ENCODE measurements around the gene CSPG5. TPM values are rescaled to one million over a fixed set of nuclear protein-coding genes. Genes with fewer than 3 reads are reported as not detected.

The CSPG5 gene
- total and polyA plus RNA-seq, 12 donors: 0.07 to 0.79 (median 0.28) TPM; not detected in 1

GRCh38 chr3:47565734-47566550 lies 12.7 kb downstream of the CSPG5 start:
- Histone ChIP-seq H3K36me3 (no peaks in the 10 kb centered on the region), H3K9me3 (no peaks in the 10 kb centered on the region), H3K4me3 (no peak overlapping the region), H3K27me3 (no peaks in the 10 kb centered on the region), H3K4me1 (no peaks in the 10 kb centered on the region), H3K27ac (no peak overlapping the region)
- WGBS, 2 donors: 79 to 85% methylated on average over 19 of the region's 19 CpGs
- DNase-seq: no peak
- intact Hi-C loops (cut with DNase I): no loop called here
- no peak for ATAC-seq
- TF ChIP-seq CTCF (IDR thresholded peaks at IDR 0.05): no peak

GRCh38 chr3:47556351-47556750 lies 22.3 kb downstream of the CSPG5 start:
- ATAC-seq: no peak
- intact Hi-C loops (cut with DNase I): no loop called here
- Histone ChIP-seq H3K27ac (no peak overlapping the region), H3K4me1 (no peaks in the 10 kb centered on the region), H3K36me3 (no peaks in the 10 kb centered on the region), H3K9me3 (peaks cover 0 to 12% (median 0%) of the 10 kb centered on the region in 11 donors), H3K4me3 (no peak overlapping the region), H3K27me3 (peaks cover 0 to 3% (median 0%) of the 10 kb centered on the region in 7 donors)
- TF ChIP-seq CTCF (IDR thresholded peaks at IDR 0.05): no peak
- WGBS, 2 donors: 91 to 94% methylated on average over 2 of the region's 2 CpGs
- DNase-seq: no peak

GRCh38 chr3:47554335-47554734 lies 24.3 kb downstream of the CSPG5 start:
- peaks cover 0 to 3% (median 0%) of the 10 kb centered on the region in 7 donors for H3K27me3 ChIP-seq
- no peak for TF ChIP-seq CTCF (IDR thresholded peaks at IDR 0.05)
- H3K27ac ChIP-seq: no peak overlapping the region
- intact Hi-C loops (cut with DNase I): no loop called here
- ATAC-seq (no peak), DNase-seq (no peak)
- H3K4me3 ChIP-seq: no peak overlapping the region
- H3K9me3 ChIP-seq: peaks cover 0 to 12% (median 0%) of the 10 kb centered on the region in 11 donors
- 76 to 88% methylated on average over 6 of the region's 6 CpGs for WGBS, 2 donors
- H3K36me3 ChIP-seq: no peaks in the 10 kb centered on the region
- H3K4me1 ChIP-seq: no peaks in the 10 kb centered on the region

GRCh38 chr3:47553407-47553806 lies 25.3 kb downstream of the CSPG5 start:
- no peak for TF ChIP-seq CTCF (IDR thresholded peaks at IDR 0.05)

More at GRCh38 chr3:47553407-47553806, 25.3 kb downstream of the CSPG5 start:
- WGBS, 2 donors: 70 to 82% methylated on average over 7 of the region's 7 CpGs
- Histone ChIP-seq H3K4me3 (no peak overlapping the region), H3K4me1 (no peaks in the 10 kb centered on the region), H3K9me3 (peaks cover 0 to 12% (median 0%) of the 10 kb centered on the region in 11 donors), H3K36me3 (no peaks in the 10 kb centered on the region), H3K27me3 (peaks cover 0 to 3% (median 0%) of the 10 kb centered on the region in 7 donors), H3K27ac (no peak overlapping the region)
- no peak for DNase-seq
- ATAC-seq: no peak
- intact Hi-C loops (cut with DNase I): no loop called here

Measured in heart right ventricle (tissue), 16 donors.